ENCODE results near the gene FIBIN.
"Not testable (repeated sequence)": the region's sequence is repeated elsewhere in the genome, so short reads cannot be mapped to it uniquely, and the experiment has no call there.

Gene FIBIN

DNA sequence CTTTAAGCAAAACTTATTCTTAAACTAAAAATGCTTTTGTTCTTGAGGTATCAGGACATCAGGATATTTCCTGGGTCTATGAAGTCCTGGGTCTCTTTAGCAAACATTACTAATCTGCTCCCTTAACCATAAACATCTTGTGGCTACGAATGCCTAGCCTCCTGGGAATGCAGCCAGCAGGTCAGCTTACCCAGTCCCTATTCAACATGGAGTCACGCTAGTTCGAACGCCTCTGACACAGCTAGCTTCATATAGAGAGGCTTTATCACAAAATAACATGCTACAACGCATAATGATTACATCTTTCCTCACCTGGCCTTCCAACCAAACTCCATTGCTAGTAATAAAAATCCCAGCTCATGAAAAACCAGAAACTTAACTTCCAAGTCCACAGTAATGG is 17.5 kb upstream of the FIBIN start:
- H3K9me3 ChIP-seq (ENCODE audit: control insufficient read depth, low read length) = peaks cover 2% of the 10 kb centered on the region
- DNase-seq = no peak

DNA sequence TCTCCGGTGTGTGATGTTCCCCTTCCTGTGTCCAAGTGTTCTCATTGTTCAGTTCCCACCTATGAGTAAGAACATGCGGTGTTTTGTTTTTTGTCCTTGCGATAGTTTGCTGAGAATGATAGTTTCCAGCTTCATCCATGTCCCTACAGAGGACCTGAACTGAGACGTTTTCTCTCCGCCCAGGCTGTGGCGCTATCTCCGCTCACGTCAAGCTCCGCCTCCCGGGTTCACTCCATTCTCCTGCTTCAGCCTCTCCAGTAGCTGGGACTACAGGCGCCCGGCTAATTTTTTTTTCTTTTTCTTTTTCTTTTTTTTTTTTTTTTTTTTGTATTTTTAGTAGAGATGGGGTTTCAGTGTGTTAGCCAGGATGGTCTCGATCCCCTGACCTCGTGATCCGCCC is 16.7 kb upstream of the FIBIN start:
- DNase-seq; H3K27ac ChIP-seq (ENCODE audit: insufficient read depth, low read length, poor library complexity, severe bottlenecking); H3K36me3 ChIP-seq (ENCODE audit: control insufficient read depth, insufficient read depth, low read length); H3K27me3 ChIP-seq (replicated peaks; ENCODE audit: control insufficient read depth, insufficient read depth, low read length, poor library complexity, severe bottlenecking); H3K4me1 ChIP-seq (ENCODE audit: control insufficient read depth, insufficient read depth, low read length, poor library complexity, severe bottlenecking); H3K4me3 ChIP-seq (ENCODE audit: insufficient read depth, low read depth, low read length, poor library complexity, severe bottlenecking); H3K9me3 ChIP-seq (ENCODE audit: control insufficient read depth, low read length): not testable (repeated sequence)

More for the DNA sequence above, 17.5 kb upstream of the FIBIN start:
- H3K27ac ChIP-seq (ENCODE audit: insufficient read depth, low read length, poor library complexity, severe bottlenecking) = no peak overlapping the region
- H3K4me3 ChIP-seq (ENCODE audit: insufficient read depth, low read depth, low read length, poor library complexity, severe bottlenecking) = no peak overlapping the region
- H3K36me3 ChIP-seq (ENCODE audit: control insufficient read depth, insufficient read depth, low read length) = no peaks in the 10 kb centered on the region
- no peaks in the 10 kb centered on the region for H3K27me3 ChIP-seq (replicated peaks; ENCODE audit: control insufficient read depth, insufficient read depth, low read length, poor library complexity, severe bottlenecking)
- H3K4me1 ChIP-seq (ENCODE audit: control insufficient read depth, insufficient read depth, low read length, poor library complexity, severe bottlenecking) = no peaks in the 10 kb centered on the region

- Histone ChIP-seq H3K36me3 (ENCODE audit: control insufficient read depth, insufficient read depth, low read length) (no peaks in the 10 kb centered on the region), H3K27ac (ENCODE audit: insufficient read depth, low read length, poor library complexity, severe bottlenecking) (no peak overlapping the region), H3K4me3 (ENCODE audit: insufficient read depth, low read depth, low read length, poor library complexity, severe bottlenecking) (no peak overlapping the region), H3K9me3 (ENCODE audit: control insufficient read depth, low read length) (peaks cover 2% of the 10 kb centered on the region), H3K4me1 (ENCODE audit: control insufficient read depth, insufficient read depth, low read length, poor library complexity, severe bottlenecking) (no peaks in the 10 kb centered on the region), H3K27me3 (replicated peaks; ENCODE audit: control insufficient read depth, insufficient read depth, low read length, poor library complexity, severe bottlenecking) (no peaks in the 10 kb centered on the region)
- DNase-seq = no peak
Observed at GRCh38 chr11:26983645-26984044, 10.3 kb upstream of the FIBIN start.

GRCh38 chr11:26985470-26985869 is 8.4 kb upstream of the FIBIN start:
- Histone ChIP-seq H3K4me3 (ENCODE audit: insufficient read depth, low read depth, low read length, poor library complexity, severe bottlenecking) (no peak overlapping the region), H3K27me3 (replicated peaks; ENCODE audit: control insufficient read depth, insufficient read depth, low read length, poor library complexity, severe bottlenecking) (no peaks in the 10 kb centered on the region), H3K36me3 (ENCODE audit: control insufficient read depth, insufficient read depth, low read length) (no peaks in the 10 kb centered on the region), H3K27ac (ENCODE audit: insufficient read depth, low read length, poor library complexity, severe bottlenecking) (no peak overlapping the region), H3K9me3 (ENCODE audit: control insufficient read depth, low read length) (no peaks in the 10 kb centered on the region), H3K4me1 (ENCODE audit: control insufficient read depth, insufficient read depth, low read length, poor library complexity, severe bottlenecking) (no peaks in the 10 kb centered on the region)
- no peak for DNase-seq

DNA sequence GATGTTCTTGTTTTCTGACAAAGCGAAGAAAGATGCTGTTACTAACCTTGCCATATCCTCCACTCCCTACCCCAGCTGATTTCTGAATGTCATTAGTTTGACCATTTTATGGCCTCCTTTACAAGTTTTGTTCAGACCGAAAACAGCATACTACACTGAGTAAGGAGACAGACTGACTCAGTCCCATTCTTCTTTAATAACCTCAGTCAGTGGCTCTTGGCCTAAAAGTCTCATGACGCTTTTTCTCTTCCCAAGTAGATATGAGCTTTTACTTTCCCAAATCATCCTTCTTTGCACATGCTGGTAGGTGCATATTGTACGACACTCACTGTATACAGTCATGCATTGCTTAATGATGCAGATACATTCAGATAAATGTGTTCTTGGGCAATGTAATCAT is 8.0 kb upstream of the FIBIN start:
- Histone ChIP-seq H3K4me3 (ENCODE audit: insufficient read depth, low read depth, low read length, poor library complexity, severe bottlenecking) (no peak overlapping the region), H3K27me3 (replicated peaks; ENCODE audit: control insufficient read depth, insufficient read depth, low read length, poor library complexity, severe bottlenecking) (no peaks in the 10 kb centered on the region), H3K36me3 (ENCODE audit: control insufficient read depth, insufficient read depth, low read length) (no peaks in the 10 kb centered on the region), H3K27ac (ENCODE audit: insufficient read depth, low read length, poor library complexity, severe bottlenecking) (no peak overlapping the region), H3K9me3 (ENCODE audit: control insufficient read depth, low read length) (no peaks in the 10 kb centered on the region), H3K4me1 (ENCODE audit: control insufficient read depth, insufficient read depth, low read length, poor library complexity, severe bottlenecking) (no peaks in the 10 kb centered on the region)
- no peak for DNase-seq

- Histone ChIP-seq H3K4me1 (ENCODE audit: control insufficient read depth, insufficient read depth, low read length, poor library complexity, severe bottlenecking) (no peaks in the 10 kb centered on the region), H3K4me3 (ENCODE audit: insufficient read depth, low read depth, low read length, poor library complexity, severe bottlenecking) (no peak overlapping the region), H3K36me3 (ENCODE audit: control insufficient read depth, insufficient read depth, low read length) (no peaks in the 10 kb centered on the region), H3K9me3 (ENCODE audit: control insufficient read depth, low read length) (no peaks in the 10 kb centered on the region), H3K27ac (ENCODE audit: insufficient read depth, low read length, poor library complexity, severe bottlenecking) (no peak overlapping the region), H3K27me3 (replicated peaks; ENCODE audit: control insufficient read depth, insufficient read depth, low read length, poor library complexity, severe bottlenecking) (no peaks in the 10 kb centered on the region)
- DNase-seq = no peak
Observed at GRCh38 chr11:26987272-26987671, 6.6 kb upstream of the FIBIN start.

- no peaks in the 10 kb centered on the region for H3K36me3 ChIP-seq (ENCODE audit: control insufficient read depth, insufficient read depth, low read length)
- H3K27ac ChIP-seq (ENCODE audit: insufficient read depth, low read length, poor library complexity, severe bottlenecking) = no peak overlapping the region
- H3K4me3 ChIP-seq (ENCODE audit: insufficient read depth, low read depth, low read length, poor library complexity, severe bottlenecking) = no peak overlapping the region
- no peaks in the 10 kb centered on the region for H3K9me3 ChIP-seq (ENCODE audit: control insufficient read depth, low read length)
- no peaks in the 10 kb centered on the region for H3K27me3 ChIP-seq (replicated peaks; ENCODE audit: control insufficient read depth, insufficient read depth, low read length, poor library complexity, severe bottlenecking)
- no peak for DNase-seq
- H3K4me1 ChIP-seq (ENCODE audit: control insufficient read depth, insufficient read depth, low read length, poor library complexity, severe bottlenecking) = no peaks in the 10 kb centered on the region
Observed at GRCh38 chr11:26987731-26988130, 6.2 kb upstream of the FIBIN start.

DNA sequence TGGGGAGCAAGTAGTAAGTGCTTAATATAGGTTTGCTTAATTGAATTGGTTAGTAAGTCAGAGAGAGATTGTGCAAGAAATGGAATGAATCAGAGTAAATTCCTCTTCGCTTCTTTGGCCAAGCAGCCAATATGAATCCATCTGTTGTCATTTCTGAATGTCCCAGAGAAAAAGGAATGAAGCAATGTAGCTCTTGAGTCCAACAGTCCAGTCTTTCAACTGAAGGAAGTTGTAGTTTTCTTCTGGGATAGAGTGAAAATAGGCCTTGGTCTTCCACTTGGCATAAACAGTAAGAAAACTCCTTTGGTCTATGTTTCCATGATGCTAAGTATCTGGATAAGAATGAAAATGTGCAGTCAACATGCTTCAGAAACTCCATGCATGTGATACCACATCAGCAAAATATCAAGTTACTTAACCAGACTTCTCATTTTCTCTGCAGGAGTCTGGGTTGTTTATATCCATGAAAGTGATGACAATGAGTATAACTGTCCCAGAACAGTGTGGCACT is 1.8 kb upstream of the FIBIN start:
- no peaks in the 10 kb centered on the region for H3K4me1 ChIP-seq (ENCODE audit: control insufficient read depth, insufficient read depth, low read length, poor library complexity, severe bottlenecking)
- H3K27me3 ChIP-seq (replicated peaks; ENCODE audit: control insufficient read depth, insufficient read depth, low read length, poor library complexity, severe bottlenecking) = no peaks in the 10 kb centered on the region
- DNase-seq = no peak
- H3K4me3 ChIP-seq (ENCODE audit: insufficient read depth, low read depth, low read length, poor library complexity, severe bottlenecking) = no peak overlapping the region
- H3K27ac ChIP-seq (ENCODE audit: insufficient read depth, low read length, poor library complexity, severe bottlenecking) = no peak overlapping the region
- H3K9me3 ChIP-seq (ENCODE audit: control insufficient read depth, low read length) = no peaks in the 10 kb centered on the region
- H3K36me3 ChIP-seq (ENCODE audit: control insufficient read depth, insufficient read depth, low read length) = no peaks in the 10 kb centered on the region

DNA sequence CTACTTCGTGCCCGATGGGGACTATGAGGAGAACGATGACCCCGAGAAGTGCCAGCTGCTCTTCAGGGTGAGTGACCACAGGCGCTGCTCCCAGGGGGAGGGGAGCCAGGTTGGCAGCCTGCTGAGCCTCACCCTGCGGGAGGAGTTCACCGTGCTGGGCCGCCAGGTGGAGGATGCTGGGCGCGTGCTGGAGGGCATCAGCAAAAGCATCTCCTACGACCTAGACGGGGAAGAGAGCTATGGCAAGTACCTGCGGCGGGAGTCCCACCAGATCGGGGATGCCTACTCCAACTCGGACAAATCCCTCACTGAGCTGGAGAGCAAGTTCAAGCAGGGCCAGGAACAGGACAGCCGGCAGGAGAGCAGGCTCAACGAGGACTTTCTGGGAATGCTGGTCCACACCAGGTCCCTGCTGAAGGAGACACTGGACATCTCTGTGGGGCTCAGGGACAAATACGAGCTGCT is 751 bp downstream of the FIBIN start:
- no peak overlapping the region for H3K27ac ChIP-seq (ENCODE audit: insufficient read depth, low read length, poor library complexity, severe bottlenecking)
- no peaks in the 10 kb centered on the region for H3K4me1 ChIP-seq (ENCODE audit: control insufficient read depth, insufficient read depth, low read length, poor library complexity, severe bottlenecking)
- H3K9me3 ChIP-seq (ENCODE audit: control insufficient read depth, low read length) = no peaks in the 10 kb centered on the region
- no peaks in the 10 kb centered on the region for H3K36me3 ChIP-seq (ENCODE audit: control insufficient read depth, insufficient read depth, low read length)
- no peak overlapping the region for H3K4me3 ChIP-seq (ENCODE audit: insufficient read depth, low read depth, low read length, poor library complexity, severe bottlenecking)
- DNase-seq = no peak
- H3K27me3 ChIP-seq (replicated peaks; ENCODE audit: control insufficient read depth, insufficient read depth, low read length, poor library complexity, severe bottlenecking) = no peaks in the 10 kb centered on the region

DNA sequence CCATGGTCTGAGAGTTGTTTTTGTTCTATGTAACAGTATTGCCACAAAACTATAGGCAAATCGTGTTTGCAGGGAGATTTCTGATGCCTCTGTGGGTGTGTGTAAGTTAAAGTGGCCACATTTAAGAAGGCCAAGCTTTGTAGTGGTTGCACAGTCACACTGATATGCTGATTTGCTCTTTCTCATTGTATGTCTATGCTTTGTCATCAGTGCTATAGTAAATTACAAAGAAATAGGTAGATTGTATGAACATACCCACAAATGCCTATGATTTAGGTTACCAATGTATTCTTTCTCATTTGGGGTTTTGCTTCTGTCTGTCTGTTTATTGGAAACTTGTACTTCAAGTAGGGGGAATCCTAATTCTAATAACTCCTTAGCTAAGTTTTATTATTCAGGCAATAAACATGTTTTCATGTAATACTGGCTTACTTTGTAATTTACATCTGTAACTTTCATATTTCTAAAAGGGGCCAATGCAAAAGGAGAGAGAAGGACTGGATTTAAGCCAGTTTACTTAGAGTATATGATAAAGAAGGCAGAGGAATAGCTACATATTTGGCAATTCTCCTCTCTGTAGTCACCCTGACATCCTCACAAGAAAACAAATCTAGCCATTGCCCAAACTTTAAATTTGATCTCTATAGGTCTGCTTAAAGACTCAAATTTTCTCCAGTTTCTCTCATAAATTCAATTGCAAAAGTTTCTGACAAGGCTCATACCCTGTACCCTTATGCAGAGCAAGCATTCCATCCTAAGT is 2.0 kb downstream of the FIBIN start:
- Histone ChIP-seq H3K9me3 (ENCODE audit: control insufficient read depth, low read length) (no peaks in the 10 kb centered on the region), H3K27ac (ENCODE audit: insufficient read depth, low read length, poor library complexity, severe bottlenecking) (no peak overlapping the region), H3K36me3 (ENCODE audit: control insufficient read depth, insufficient read depth, low read length) (no peaks in the 10 kb centered on the region), H3K4me1 (ENCODE audit: control insufficient read depth, insufficient read depth, low read length, poor library complexity, severe bottlenecking) (no peaks in the 10 kb centered on the region), H3K4me3 (ENCODE audit: insufficient read depth, low read depth, low read length, poor library complexity, severe bottlenecking) (no peak overlapping the region), H3K27me3 (replicated peaks; ENCODE audit: control insufficient read depth, insufficient read depth, low read length, poor library complexity, severe bottlenecking) (no peaks in the 10 kb centered on the region)
- no peak for DNase-seq
